Fibroblast of upper back skin (primary cell): ENCODE data around the gene IL9R.
"Not testable (repeated sequence)": the region's sequence is repeated elsewhere in the genome, so short reads cannot be mapped to it uniquely, and the experiment has no call there.

ENCODE experiments used
- DNase-seq: peaks from one replicate; pipeline ENCODE4 v3.0.0-alpha.2; 2013

The IL9R gene

GRCh38 chrX:156030474-156030873 lies 33.0 kb downstream of the IL9R start:
- not testable (repeated sequence) for DNase-seq
